ENCODE data around the gene CEP250. TPM values are rescaled to one million over a fixed set of nuclear protein-coding genes. Genes with fewer than 3 reads are reported as not detected.
A peak's percentile ranks its signal among the peaks of the same experiment; 100 is the strongest.

Gene CEP250
- total RNA-seq, 4 donors from 2014 or later, result 26.1 to 121 (median 38.3) TPM

DNA sequence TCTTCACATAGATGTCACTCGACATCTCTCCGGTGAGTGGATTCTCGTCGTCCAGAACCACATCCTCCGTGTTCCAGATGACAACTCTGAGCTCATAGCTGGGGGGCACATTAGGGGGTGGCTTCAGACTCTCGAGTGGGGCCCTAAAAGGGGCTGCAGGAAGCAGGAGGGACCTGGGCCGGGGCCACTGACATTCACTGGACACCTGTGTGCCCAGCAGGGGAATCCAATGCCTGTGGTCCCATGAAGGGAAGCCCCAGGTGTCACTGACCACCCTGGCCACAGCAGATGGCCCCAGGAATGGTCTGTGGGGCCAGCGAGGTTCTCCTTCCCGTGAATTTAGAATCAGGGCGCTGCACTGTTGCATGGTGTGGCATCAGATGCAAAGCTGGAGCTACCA, 105.1 kb downstream of the CEP250 start:
- no peak overlapping the region for H3K27ac ChIP-seq
- H3K36me3 ChIP-seq, result peaks cover 0 to 23% (median 0%) of the 10 kb centered on the region in 3 donors

DNA sequence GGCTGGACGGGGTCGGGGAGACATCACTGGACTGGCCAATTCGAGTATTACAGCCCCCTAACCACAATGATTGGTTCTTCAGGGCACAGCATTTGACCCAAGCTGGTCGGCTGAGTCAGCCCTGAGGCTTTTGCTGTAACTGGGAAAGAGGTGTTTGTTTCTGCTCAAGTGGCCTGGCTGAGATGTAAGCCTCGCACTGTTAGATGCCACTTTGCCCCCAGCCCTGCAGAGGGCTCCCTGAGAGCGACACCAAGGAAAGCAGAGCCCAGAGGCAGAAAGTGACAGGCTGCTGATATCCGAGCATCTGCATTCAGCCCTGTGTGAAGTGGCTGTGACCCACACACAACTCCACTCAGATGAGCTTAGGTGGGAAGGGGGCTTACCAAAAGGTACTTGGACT, 105.9 kb downstream of the CEP250 start:
- peak in 2 of 3 donors; percentile 24 to 53 for DNase-seq
- H3K27ac ChIP-seq, result no peak overlapping the region
- no peaks in the 10 kb centered on the region for H3K4me1 ChIP-seq
- no peak for TF ChIP-seq POLR2A (IDR thresholded peaks at IDR 0.05)
- TF ChIP-seq, protein P1, sequence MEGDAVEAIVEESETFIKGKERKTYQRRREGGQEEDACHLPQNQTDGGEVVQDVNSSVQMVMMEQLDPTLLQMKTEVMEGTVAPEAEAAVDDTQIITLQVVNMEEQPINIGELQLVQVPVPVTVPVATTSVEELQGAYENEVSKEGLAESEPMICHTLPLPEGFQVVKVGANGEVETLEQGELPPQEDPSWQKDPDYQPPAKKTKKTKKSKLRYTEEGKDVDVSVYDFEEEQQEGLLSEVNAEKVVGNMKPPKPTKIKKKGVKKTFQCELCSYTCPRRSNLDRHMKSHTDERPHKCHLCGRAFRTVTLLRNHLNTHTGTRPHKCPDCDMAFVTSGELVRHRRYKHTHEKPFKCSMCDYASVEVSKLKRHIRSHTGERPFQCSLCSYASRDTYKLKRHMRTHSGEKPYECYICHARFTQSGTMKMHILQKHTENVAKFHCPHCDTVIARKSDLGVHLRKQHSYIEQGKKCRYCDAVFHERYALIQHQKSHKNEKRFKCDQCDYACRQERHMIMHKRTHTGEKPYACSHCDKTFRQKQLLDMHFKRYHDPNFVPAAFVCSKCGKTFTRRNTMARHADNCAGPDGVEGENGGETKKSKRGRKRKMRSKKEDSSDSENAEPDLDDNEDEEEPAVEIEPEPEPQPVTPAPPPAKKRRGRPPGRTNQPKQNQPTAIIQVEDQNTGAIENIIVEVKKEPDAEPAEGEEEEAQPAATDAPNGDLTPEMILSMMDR (IDR thresholded peaks at IDR 0.05), result peak in 3 of 6 experiments; percentile 8 to 43 (median 27)
- H3K27me3 ChIP-seq, result no peaks in the 10 kb centered on the region
- H3K36me3 ChIP-seq, result peaks cover 0 to 17% (median 0%) of the 10 kb centered on the region in 3 donors
- no peak overlapping the region for H3K4me3 ChIP-seq
- H3K9me3 ChIP-seq, result no peaks in the 10 kb centered on the region

More for the DNA sequence above, 105.1 kb downstream of the CEP250 start:
- Histone ChIP-seq H3K27me3 (no peaks in the 10 kb centered on the region), H3K9me3 (no peaks in the 10 kb centered on the region), H3K4me3 (no peak overlapping the region), H3K4me1 (no peaks in the 10 kb centered on the region)
- no peak for TF ChIP-seq POLR2A (IDR thresholded peaks at IDR 0.05)
- TF ChIP-seq, protein P1 (IDR thresholded peaks at IDR 0.05), result no peak
- DNase-seq, result no peak

DNA sequence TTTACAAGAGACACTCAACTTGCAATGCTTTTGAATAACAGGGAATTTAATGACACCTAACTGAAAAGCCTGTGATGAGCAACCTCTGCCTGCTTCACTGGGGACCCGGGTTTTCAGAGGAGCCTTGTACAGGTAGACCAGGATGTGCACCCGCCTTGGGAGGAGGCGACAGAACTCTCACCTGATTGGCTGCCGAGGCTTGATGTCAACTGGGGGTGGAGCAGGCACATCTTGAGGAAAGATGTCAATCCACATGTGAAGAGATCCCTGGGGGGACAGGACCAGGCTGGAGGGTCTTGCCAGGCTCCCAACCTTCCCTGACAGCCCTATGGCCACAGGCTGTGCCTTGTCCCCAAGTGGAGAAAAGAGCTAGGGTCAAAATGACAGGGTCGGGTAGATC, 106.3 kb downstream of the CEP250 start:
- no peak overlapping the region for H3K27ac ChIP-seq
- no peaks in the 10 kb centered on the region for H3K4me1 ChIP-seq
- TF ChIP-seq, protein P1 (IDR thresholded peaks at IDR 0.05), result no peak
- no peak for TF ChIP-seq POLR2A (IDR thresholded peaks at IDR 0.05)
- H3K9me3 ChIP-seq, result no peaks in the 10 kb centered on the region
- DNase-seq, result no peak
- H3K4me3 ChIP-seq, result no peak overlapping the region
- peaks cover 0 to 13% (median 0%) of the 10 kb centered on the region in 3 donors for H3K36me3 ChIP-seq
- no peaks in the 10 kb centered on the region for H3K27me3 ChIP-seq

DNA sequence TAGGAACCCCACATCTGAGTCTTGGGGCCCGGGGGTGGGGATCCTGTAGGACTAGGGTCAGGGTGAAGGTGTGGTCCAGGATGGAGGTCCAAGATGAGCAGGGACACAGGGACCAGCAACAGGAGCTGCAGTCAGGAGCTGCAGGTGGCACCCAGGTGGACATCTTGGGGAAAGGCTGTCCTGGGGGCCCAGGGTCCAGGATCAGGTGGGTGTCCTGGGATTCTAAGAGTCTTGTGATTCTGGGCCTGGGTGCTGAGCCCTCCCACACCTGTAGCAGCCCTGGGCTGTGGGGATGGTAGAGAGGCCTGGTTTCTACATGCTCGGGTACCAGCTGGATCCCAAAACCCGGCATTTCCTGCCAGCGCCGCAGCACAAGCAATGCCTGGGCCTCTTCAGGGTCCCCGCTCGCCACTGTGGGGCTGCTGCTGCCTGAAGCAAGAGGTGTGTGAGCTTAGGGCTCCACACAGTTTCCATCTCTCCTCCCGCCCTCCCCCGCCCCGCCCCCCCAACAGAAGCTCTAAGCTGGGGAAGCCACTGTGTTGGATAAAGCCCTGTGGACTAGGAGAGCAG, 107.2 kb downstream of the CEP250 start:
- TF ChIP-seq, protein P1 (IDR thresholded peaks at IDR 0.05), result no peak
- TF ChIP-seq POLR2A (IDR thresholded peaks at IDR 0.05), result no peak
- DNase-seq, result no peak

DNA sequence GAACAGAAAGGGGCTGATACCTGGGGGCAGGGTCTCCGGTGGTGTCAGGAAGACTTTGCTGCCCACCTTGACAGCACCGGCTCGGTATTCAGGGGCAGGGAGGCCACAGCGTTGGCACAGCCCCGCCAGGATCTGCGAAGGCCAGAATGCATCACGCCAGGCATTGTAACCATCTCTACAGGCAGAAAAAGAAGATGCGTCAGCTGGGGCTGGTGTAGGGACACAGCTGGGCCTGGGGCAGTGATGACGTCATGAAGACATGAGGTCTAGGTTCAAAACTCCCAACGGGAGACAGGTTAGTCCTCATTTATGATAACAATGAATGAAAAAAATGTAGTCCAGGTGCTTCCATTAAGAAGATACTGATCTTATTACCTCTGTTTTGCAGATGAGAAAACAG, 108.4 kb downstream of the CEP250 start:
- H3K27me3 ChIP-seq, result no peaks in the 10 kb centered on the region
- no peaks in the 10 kb centered on the region for H3K36me3 ChIP-seq
- no peaks in the 10 kb centered on the region for H3K9me3 ChIP-seq
- no peaks in the 10 kb centered on the region for H3K4me1 ChIP-seq
- TF ChIP-seq, protein P1 (IDR thresholded peaks at IDR 0.05), result no peak
- TF ChIP-seq POLR2A (IDR thresholded peaks at IDR 0.05), result no peak
- no peak overlapping the region for H3K4me3 ChIP-seq
- DNase-seq, result no peak
- no peak overlapping the region for H3K27ac ChIP-seq

More for the DNA sequence above, 107.2 kb downstream of the CEP250 start:
- H3K36me3 ChIP-seq, result peaks cover 0 to 4% (median 0%) of the 10 kb centered on the region in 3 donors
- H3K4me3 ChIP-seq, result no peak overlapping the region
- no peaks in the 10 kb centered on the region for H3K4me1 ChIP-seq
- H3K27me3 ChIP-seq, result no peaks in the 10 kb centered on the region
- H3K9me3 ChIP-seq, result no peaks in the 10 kb centered on the region
- H3K27ac ChIP-seq, result no peak overlapping the region

All from Peyer's patch (tissue), 4 donors.